AG08395 (cell line): ENCODE data around the gene KRTAP10-5.
"Not testable (repeated sequence)": the region's sequence is repeated elsewhere in the genome, so short reads cannot be mapped to it uniquely, and the experiment has no call there.

Experiments
- DNase-seq: peaks from one replicate; pipeline ENCODE4 v3.0.0; 2012; ENCODE audit warnings: mixed read lengths, low spot score

KRTAP10-5 gene

GRCh38 chr21:44571844-44572782 lies 8.3 kb downstream of the KRTAP10-5 start:
- no peak for DNase-seq

- DNase-seq: no peak
Measured at GRCh38 chr21:44571296-44571695, 9.1 kb downstream of the KRTAP10-5 start.

DNA sequence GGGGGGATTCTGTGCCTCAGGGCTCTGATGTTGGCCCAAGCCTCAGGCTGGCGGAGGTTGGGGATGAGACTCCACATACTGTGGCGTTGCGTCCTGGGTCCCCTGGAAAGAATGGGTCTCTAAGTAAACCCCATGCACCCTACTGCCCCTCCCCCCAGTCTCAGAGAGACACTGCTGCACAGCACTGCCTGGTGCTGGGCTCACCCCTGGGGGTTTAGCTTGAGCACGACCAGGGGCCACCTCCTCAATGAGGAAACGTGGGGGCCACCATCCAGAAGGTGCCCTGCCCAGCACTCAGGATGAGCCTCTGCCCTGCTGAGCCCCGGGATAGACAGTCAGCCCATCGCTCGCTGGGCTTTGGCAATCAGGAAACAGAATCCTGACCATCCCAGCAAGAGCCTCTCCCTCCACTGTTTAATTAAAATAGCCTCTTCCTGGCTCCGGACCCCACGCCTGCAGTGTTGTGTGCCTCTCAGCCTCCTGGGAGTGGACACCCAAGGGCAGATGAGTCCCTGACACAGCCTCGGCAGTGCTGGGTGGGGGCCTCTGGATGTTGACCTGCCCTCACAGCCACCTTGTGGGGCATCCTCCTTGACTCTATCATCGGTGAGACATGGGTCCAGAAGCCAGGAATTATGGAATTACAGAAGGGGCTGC lies 10.4 kb downstream of the KRTAP10-5 start:
- DNase-seq: no peak

- no peak for DNase-seq
Measured at GRCh38 chr21:44568667-44569556, 11.5 kb downstream of the KRTAP10-5 start.

GRCh38 chr21:44568261-44568660 lies 12.1 kb downstream of the KRTAP10-5 start:
- no peak for DNase-seq

GRCh38 chr21:44567481-44568171 lies 12.8 kb downstream of the KRTAP10-5 start:
- DNase-seq: no peak

DNA sequence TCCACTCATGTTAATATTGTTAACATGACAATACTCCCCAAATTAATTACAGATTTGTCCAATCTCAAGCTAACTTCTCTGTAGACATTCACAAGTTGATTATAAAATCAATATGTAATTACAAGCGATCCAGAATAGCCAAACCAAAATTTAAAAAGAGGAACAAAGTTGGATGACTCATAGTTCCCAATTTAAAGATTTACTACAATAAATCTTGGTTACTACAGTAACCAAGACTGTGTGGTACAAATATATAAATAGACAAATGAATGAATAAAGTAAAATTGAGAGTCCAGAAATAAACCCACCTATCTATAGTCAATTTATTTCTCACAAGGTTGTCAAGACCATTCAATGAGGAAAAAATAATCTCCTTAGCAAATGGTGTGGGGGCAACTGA lies 14.0 kb downstream of the KRTAP10-5 start:
- DNase-seq: no peak

GRCh38 chr21:44564886-44565598 lies 15.4 kb downstream of the KRTAP10-5 start:
- no peak for DNase-seq

GRCh38 chr21:44564099-44564498 lies 16.3 kb downstream of the KRTAP10-5 start:
- DNase-seq: no peak

- no peak for DNase-seq
Measured at GRCh38 chr21:44558695-44559094, 21.7 kb downstream of the KRTAP10-5 start, which contains the start of gene KRTAP10-3. Gene KRTAP10-3 (minus strand): TSS chr21:44558795. CDS start chr21:44558715, 80 bp downstream.

- DNase-seq: not testable (repeated sequence)
Measured at GRCh38 chr21:44558329-44558675, 22.1 kb downstream of the KRTAP10-5 start.

- no peak for DNase-seq
Measured at GRCh38 chr21:44557491-44558328, 22.7 kb downstream of the KRTAP10-5 start.

GRCh38 chr21:44556879-44557278 lies 23.5 kb downstream of the KRTAP10-5 start:
- no peak for DNase-seq

- no peak for DNase-seq
Measured at GRCh38 chr21:44555200-44555875, 25.1 kb downstream of the KRTAP10-5 start.

DNA sequence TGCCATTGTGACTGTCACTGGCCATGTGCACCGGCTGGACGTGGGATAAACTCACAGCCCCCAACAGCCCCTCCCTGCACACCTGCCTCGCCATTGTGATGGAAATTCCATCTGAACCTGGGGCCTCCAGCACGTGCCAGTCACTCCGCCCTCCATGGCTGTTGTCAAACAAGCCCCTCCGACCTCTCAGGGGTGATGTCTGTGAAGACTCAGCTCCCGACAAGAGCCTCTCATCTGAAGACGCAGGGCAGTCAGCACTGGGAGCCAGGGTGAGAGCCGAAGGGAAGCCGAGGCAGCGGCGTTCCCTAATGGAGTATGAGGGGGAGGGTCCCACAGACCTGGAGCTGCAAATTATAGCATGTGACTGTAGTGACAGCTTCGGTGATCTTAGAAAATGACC lies 27.7 kb downstream of the KRTAP10-5 start:
- no peak for DNase-seq

GRCh38 chr21:44552136-44552535 lies 28.3 kb downstream of the KRTAP10-5 start:
- DNase-seq: no peak

DNA sequence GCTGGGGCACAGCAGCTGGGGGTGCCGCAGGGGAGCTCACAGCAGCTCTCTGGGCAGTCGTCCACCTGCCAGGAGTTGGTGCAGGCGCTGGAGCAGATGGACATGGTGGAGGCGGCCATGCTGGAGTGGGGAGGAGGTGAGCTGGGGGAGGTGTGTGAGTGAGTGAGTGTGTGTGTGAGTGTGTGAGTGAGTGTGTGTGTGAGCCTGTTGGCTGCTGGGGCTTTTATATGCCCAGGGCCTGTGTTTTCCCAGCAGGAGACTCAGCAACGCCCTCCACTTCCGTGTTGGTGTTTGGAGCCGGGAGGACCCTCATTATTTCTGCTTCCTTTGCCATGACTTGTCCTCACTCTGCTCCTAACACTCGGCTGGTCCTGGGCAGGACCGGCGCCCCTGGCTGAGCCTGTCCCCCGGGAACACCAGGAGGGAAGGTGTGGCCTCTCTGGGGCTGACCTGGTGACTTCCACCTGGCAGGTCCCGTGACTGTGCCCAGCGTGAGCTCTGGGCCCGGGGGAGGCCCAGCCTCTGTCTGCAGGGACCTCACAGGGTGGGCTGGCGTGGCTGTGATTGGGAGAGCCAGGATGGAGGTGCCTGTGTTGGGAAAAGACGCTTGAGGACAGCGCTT lies 29.0 kb downstream of the KRTAP10-5 start, which contains the start of gene KRTAP10-2:
TSS of gene KRTAP10-2 (minus strand) at position 166 of the 622 bp plus-strand sequence. CDS start at position 119, 47 bp downstream.
- no peak for DNase-seq

- DNase-seq: no peak
Measured at GRCh38 chr21:44550807-44551206, 29.6 kb downstream of the KRTAP10-5 start.

- DNase-seq: not testable (repeated sequence)
Measured at GRCh38 chr21:44550285-44550684, 30.1 kb downstream of the KRTAP10-5 start.
